Mucosa of descending colon (tissue), 3 donors: ENCODE results near the gene SF3B6. TPM values are rescaled to one million over a fixed set of nuclear protein-coding genes. Genes with fewer than 3 reads are reported as not detected.

Experiments used
- ATAC-seq: fragments of 200-7000 bp; cut with Tn5 transposase; one replicate; pipeline ENCODE4 v1.9.1; 2020; ENCODE audit warnings: mild to moderate bottlenecking, moderate library complexity
- DNase-seq, 3 donors: peaks; one replicate each; pipeline ENCODE4 v3.0.0-alpha.2; 2020
- H3K36me3 ChIP-seq: fragments of 200-600 bp; one replicate; pipeline ENCODE4 v1.8.0; 2021; ENCODE audit warnings: low read depth, mild to moderate bottlenecking
- H3K4me1 ChIP-seq: fragments of 200-600 bp; one replicate; pipeline ENCODE4 v1.8.0; 2021; ENCODE audit warnings: low read depth, mild to moderate bottlenecking
- H3K4me3 ChIP-seq: fragments of 200-600 bp; one replicate; pipeline ENCODE4 v1.8.0; 2021; ENCODE audit warnings: mild to moderate bottlenecking
- H3K9me3 ChIP-seq: fragments of 200-600 bp; one replicate; pipeline ENCODE4 v1.8.0; 2021; ENCODE audit warnings: mild to moderate bottlenecking
- CTCF ChIP-seq: fragments of 200-600 bp; IDR thresholded peaks from one replicate; pipeline ENCODE4 v1.8.0; 2022; ENCODE audit warnings: antibody characterized with exemption, mild to moderate bottlenecking
- intact Hi-C, 2 donors: fragments of 100-400 bp; cut with DNase I in 1 of 2; cut with micrococcal nuclease in 1 of 2; formaldehyde crosslinking; loops; one replicate each; pipeline versions ENCODE4 v1.11.0 to v1.11.1; 2022; cut with DNase I, micrococcal nuclease
- total RNA-seq, 3 donors: library from RNA; stranded (reverse); fragmentation: NEBNext Ultra II Directional in 2 of 3; extraction: Animal tissue kit (Norgen Biotek cat#: 25700) in 2 of 3; gene quantifications; one replicate each; pipeline versions ENCODE4 v1.2.1 to v1.2.4, GENCODE V29; 2021 to 2023
- donor health status: DM: no; HTN: no; CAD: no; lungs with moderate emphysema.
- donor health status: DM: no; HTN: no; CAD: no.
- donor health status: DM: no; HTN: yes; CAD: no.

The SF3B6 gene
- total RNA-seq, 3 donors from 2014 or later = 75.1 to 90.1 (median 76.1) TPM

GRCh38 chr2:24049485-24050021 is 26.6 kb downstream of the SF3B6 start, which contains the start of gene FKBP1B:
TSS of gene FKBP1B (plus strand) at chr2:24049741. CDS start at chr2:24049850, 109 bp downstream.
- no peaks in the 10 kb centered on the region for H3K9me3 ChIP-seq
- H3K4me1 ChIP-seq = peaks cover 6% of the 10 kb centered on the region
- peak within 1 kb of the TSS; percentile 17 for H3K4me3 ChIP-seq
- TF ChIP-seq CTCF = no peak
- ATAC-seq = peak; percentile 73
- H3K36me3 ChIP-seq = no peaks in the 10 kb centered on the region
- intact Hi-C loops = no loop called here
- DNase-seq = peak; percentile 76 to 86 (median 80)

DNA sequence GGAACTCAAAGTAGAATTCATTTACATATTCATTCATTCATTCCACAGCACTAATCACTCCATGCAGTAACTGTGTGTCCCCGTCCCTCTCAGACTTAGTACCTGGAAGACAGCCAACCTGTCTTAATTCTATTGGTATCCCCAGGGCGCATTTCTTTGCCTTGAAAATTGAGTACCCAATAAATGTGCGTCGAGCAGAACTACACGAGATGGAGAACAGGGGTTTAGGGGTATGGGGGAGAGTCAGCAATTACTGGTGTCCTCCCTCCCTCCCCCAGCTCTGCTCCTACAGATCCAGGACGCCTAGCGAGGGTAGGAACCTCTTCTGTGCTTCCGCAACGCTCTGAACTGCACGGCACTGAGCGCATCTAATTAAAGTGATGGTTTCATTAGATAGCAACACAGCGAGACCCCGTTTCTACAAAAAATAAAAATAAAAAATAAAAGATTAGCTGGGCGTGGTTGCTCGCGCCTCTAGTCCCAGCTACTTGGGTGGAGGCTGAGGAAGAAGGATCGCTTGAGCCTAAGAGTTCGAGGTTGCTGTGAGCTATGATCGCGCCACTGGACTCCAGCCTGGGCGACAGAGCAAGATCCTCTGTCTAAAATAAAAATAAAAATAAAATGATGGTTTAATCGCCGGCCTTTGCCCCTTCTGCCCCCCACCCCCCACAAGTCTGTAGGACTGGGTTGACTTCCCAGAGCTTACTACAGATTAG is 27.2 kb downstream of the SF3B6 start:
- ATAC-seq (no peak), DNase-seq (peak in 1 of 3 donors; percentile 5)
- Histone ChIP-seq H3K36me3 (no peaks in the 10 kb centered on the region), H3K9me3 (no peaks in the 10 kb centered on the region), H3K4me1 (peaks cover 6% of the 10 kb centered on the region), H3K4me3 (no peak overlapping the region)
- no peak for TF ChIP-seq CTCF
- intact Hi-C loops = no loop called here

- peaks cover 6% of the 10 kb centered on the region for H3K4me1 ChIP-seq
- intact Hi-C loops = no loop called here
- TF ChIP-seq CTCF = no peak
- no peaks in the 10 kb centered on the region for H3K9me3 ChIP-seq
- no peak for ATAC-seq
- no peaks in the 10 kb centered on the region for H3K36me3 ChIP-seq
- no peak overlapping the region for H3K4me3 ChIP-seq
- peak in 1 of 3 donors; percentile 36 for DNase-seq
These were observed 28.5 kb downstream of the SF3B6 start for GRCh38 chr2:24047703-24048033.

- DNase-seq = peak; percentile 90 to 96 (median 96)
- intact Hi-C loops = no loop called here
- TF ChIP-seq CTCF = no peak
- Histone ChIP-seq H3K9me3 (no peaks in the 10 kb centered on the region), H3K4me3 (peak within 1 kb of the TSS; percentile 29), H3K4me1 (peaks cover 6% of the 10 kb centered on the region), H3K36me3 (no peaks in the 10 kb centered on the region)
- ATAC-seq = peak; percentile 99
These were observed 29.0 kb downstream of the SF3B6 start, which contains the start of gene WDCP for GRCh38 chr2:24046930-24047702. TSS of gene WDCP (minus strand) at chr2:24047391. CDS start at chr2:24039494, 7,897 bp downstream.

DNA sequence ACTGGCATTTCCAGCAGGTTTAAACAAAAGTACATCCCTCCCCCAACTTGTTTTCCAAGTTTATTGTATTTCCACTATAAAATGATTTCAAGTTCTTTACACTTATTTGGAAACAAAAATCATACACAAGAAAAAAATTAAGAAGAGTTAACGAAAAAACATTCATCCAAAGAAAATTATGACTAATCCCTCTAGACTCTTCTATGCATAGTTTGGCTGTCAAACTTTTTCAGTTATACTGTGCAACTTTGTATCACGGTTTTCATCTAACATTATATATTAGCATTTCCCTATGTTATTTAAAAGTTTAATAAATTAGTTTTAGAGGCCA is 29.6 kb downstream of the SF3B6 start:
- H3K4me1 ChIP-seq = peaks cover 6% of the 10 kb centered on the region
- ATAC-seq (no peak), DNase-seq (no peak)

More for the DNA sequence above, 29.6 kb downstream of the SF3B6 start:
- no peaks in the 10 kb centered on the region for H3K9me3 ChIP-seq
- intact Hi-C loops = no loop called here
- H3K4me3 ChIP-seq = no peak overlapping the region
- TF ChIP-seq CTCF = no peak
- no peaks in the 10 kb centered on the region for H3K36me3 ChIP-seq
